Liver (tissue), 9 donors: Measurements from ENCODE around the gene FILIP1L. TPM values are rescaled to one million over a fixed set of nuclear protein-coding genes. Genes with fewer than 3 reads are reported as not detected.

Experiments
- DNase-seq: peaks from one replicate; pipeline ENCODE4 v3.0.0-alpha.2; 2017; ENCODE audit warnings: low spot score
- H3K27ac ChIP-seq, 2 donors: one replicate each; pipeline ENCODE4 v1.7.0; 2013; ENCODE audit warnings: inconsistent platforms in 2 of 2, low read length in 2 of 2, control low read depth in 1 of 2, low read depth in 1 of 2, mild to moderate bottlenecking in 1 of 2
- H3K27me3 ChIP-seq, 4 donors: one replicate each; pipeline versions ENCODE4 v1.6.1 to v1.7.0; 2013; ENCODE audit warnings: low read length in 3 of 4, inconsistent platforms in 1 of 4, mild to moderate bottlenecking in 1 of 4, moderate library complexity in 1 of 4; ENCODE audit not compliant: control insufficient read depth in 4 of 4, insufficient read depth in 4 of 4
- H3K36me3 ChIP-seq, 4 donors: one replicate each; pipeline versions ENCODE4 v1.6.1 to v1.7.0; 2013; ENCODE audit warnings: low read length in 3 of 4, mild to moderate bottlenecking in 3 of 4, low read depth in 1 of 4, moderate library complexity in 1 of 4; ENCODE audit not compliant: control insufficient read depth in 4 of 4, insufficient read depth in 3 of 4
- H3K4me1 ChIP-seq, 4 donors: one replicate each; pipeline versions ENCODE4 v1.6.1 to v1.7.0; 2013; ENCODE audit warnings: low read length in 3 of 4, mild to moderate bottlenecking in 3 of 4, moderate library complexity in 1 of 4; ENCODE audit not compliant: control insufficient read depth in 4 of 4, insufficient read depth in 4 of 4
- H3K4me3 ChIP-seq, 3 donors: one replicate each; pipeline versions ENCODE4 v1.6.1 to v1.7.0; 2013; ENCODE audit warnings: low read length in 3 of 3, control low read depth in 1 of 3, low read depth in 1 of 3, mild to moderate bottlenecking in 1 of 3
- H3K9ac ChIP-seq, 2 donors: one replicate each; pipeline ENCODE4 v1.7.0; 2013; ENCODE audit warnings: low read length in 2 of 2, mild to moderate bottlenecking in 2 of 2, moderate library complexity in 2 of 2, control low read depth in 1 of 2, low read depth in 1 of 2
- H3K9me3 ChIP-seq, 4 donors: one replicate each; pipeline versions ENCODE4 v1.6.1 to v1.7.0; 2013; ENCODE audit warnings: low read length in 3 of 4; ENCODE audit not compliant: control insufficient read depth in 4 of 4
- EGR1 ChIP-seq, 2 donors: IDR thresholded peaks; 2 replicates each; pipeline ENCODE4 v1.6.1; 2016 to 2018; ENCODE audit warnings: antibody characterized with exemption in 2 of 2, low read depth in 2 of 2
- FOXA1 ChIP-seq: IDR thresholded peaks from 2 replicates; pipeline ENCODE4 v1.6.1; 2016; ENCODE audit warnings: antibody characterized with exemption
- FOXA2 ChIP-seq: IDR thresholded peaks from 2 replicates; pipeline ENCODE4 v1.6.1; 2016; ENCODE audit warnings: antibody characterized with exemption
- GABPA ChIP-seq, 2 donors: IDR thresholded peaks in 1 of 2; conservative IDR thresholded peaks in 1 of 2; 2 replicates each; pipeline ENCODE4 v1.6.1; 2016; ENCODE audit warnings: antibody characterized with exemption in 2 of 2, mild to moderate bottlenecking in 1 of 2, moderate library complexity in 1 of 2
- HNF4A ChIP-seq, 2 donors: conservative IDR thresholded peaks; 2 replicates each; pipeline ENCODE4 v1.6.1; 2016; ENCODE audit warnings: antibody characterized with exemption in 2 of 2, mild to moderate bottlenecking in 2 of 2
- HNF4G ChIP-seq: IDR thresholded peaks from 2 replicates; pipeline ENCODE4 v1.6.1; 2016; ENCODE audit warnings: antibody characterized with exemption
- JUND ChIP-seq, 2 donors: IDR thresholded peaks; 2 replicates each; pipeline ENCODE4 v1.6.1; 2016; ENCODE audit warnings: antibody characterized with exemption in 2 of 2
- RAD21 ChIP-seq, 2 donors: IDR thresholded peaks; 2 replicates each; pipeline ENCODE4 v1.6.1; 2016; ENCODE audit warnings: antibody characterized with exemption in 2 of 2, mild to moderate bottlenecking in 2 of 2
- RXRA ChIP-seq, 2 donors: IDR thresholded peaks; 2 replicates each; pipeline ENCODE4 v1.6.1; 2017 to 2018; ENCODE audit warnings: antibody characterized with exemption in 2 of 2, mild to moderate bottlenecking in 1 of 2
- SP1 ChIP-seq: IDR thresholded peaks from 2 replicates; pipeline ENCODE4 v1.6.1; 2018; ENCODE audit warnings: antibody characterized with exemption, mild to moderate bottlenecking
- TAF1 ChIP-seq: conservative IDR thresholded peaks from 2 replicates; pipeline ENCODE4 v1.6.1; 2016; ENCODE audit warnings: antibody characterized with exemption, mild to moderate bottlenecking
- YY1 ChIP-seq: IDR thresholded peaks from 2 replicates; pipeline ENCODE4 v1.6.1; 2016; ENCODE audit warnings: antibody characterized with exemption, mild to moderate bottlenecking
- ZBTB33 ChIP-seq: IDR thresholded peaks from 2 replicates; pipeline ENCODE4 v1.6.1; 2016; ENCODE audit warnings: antibody characterized with exemption
- WGBS: extraction: QIAGEN DNeasy Blood & Tissue Kit; methylation state at CpG from one replicate; pipeline ENCODE4 v1.1.7; 2013; 5-methylcytosine and 5-hydroxymethylcytosine counted together
- polyA plus RNA-seq, 2 donors: library from polyadenylated mRNA; stranded (reverse) in 1 of 2; unstranded in 1 of 2; fragments of 200-250 nt in 1 of 2; fragments of >200 nt in 1 of 2; fragmentation: Nextera tagmentation in 1 of 2; extraction: Ambion mirVana in 1 of 2; gene quantifications; one replicate each; pipeline versions ENCODE4 v1.2.1 to v1.2.3, GENCODE V29; 2013 to 2015
- total RNA-seq, 2 donors: library from RNA; depleted of rRNA; stranded (reverse); fragments of >200 nt; gene quantifications; one replicate each; pipeline ENCODE4 v1.2.3, GENCODE V29; 2014
- TF ChIP-seq, protein P1 (sequence below): fragments of 150-350 bp; IDR thresholded peaks from 2 replicates; pipeline ENCODE4 v1.5.1; 2017; ENCODE audit warnings: improper control_type of control experiment, low read depth, low read length; ENCODE audit not compliant: missing input control
- TF ChIP-seq, protein P2 (sequence below): IDR thresholded peaks from 2 replicates; pipeline ENCODE4 v1.6.1; 2016; ENCODE audit warnings: antibody characterized with exemption
- TF ChIP-seq, protein P3 (sequence below): IDR thresholded peaks from 2 replicates; pipeline ENCODE4 v1.6.1; 2016; ENCODE audit warnings: antibody characterized with exemption
- TF ChIP-seq, protein P4 (sequence below): IDR thresholded peaks from 2 replicates; pipeline ENCODE4 v1.6.1; 2016; ENCODE audit warnings: antibody characterized with exemption, mild to moderate bottlenecking
- donor health status: healthy.
- donor health status: healthy.
- donor health status: healthy.
- donor health status: healthy.
- donor health status: healthy.

The FILIP1L gene
- total and polyA plus RNA-seq, 4 donors = 1.4 to 6.5 (median 1.9) TPM

GRCh38 chr3:99862208-99862607, 252.1 kb downstream of the FILIP1L start:
- WGBS = 90% methylated on average over 2 of the region's 2 CpGs
- Histone ChIP-seq H3K4me3 (no peak overlapping the region), H3K36me3 (peaks cover 0 to 2% (median 0%) of the 10 kb centered on the region in 4 donors), H3K9me3 (no peaks in the 10 kb centered on the region), H3K4me1 (peaks cover 0 to under 1% (median 0%) of the 10 kb centered on the region in 4 donors), H3K9ac (no peak overlapping the region), H3K27me3 (no peaks in the 10 kb centered on the region), H3K27ac (no peak overlapping the region)
- no peak for DNase-seq
- TF ChIP-seq ZBTB33 (no peak), SP1 (no peak), FOXA2 (no peak)
- TF ChIP-seq, protein P1, sequence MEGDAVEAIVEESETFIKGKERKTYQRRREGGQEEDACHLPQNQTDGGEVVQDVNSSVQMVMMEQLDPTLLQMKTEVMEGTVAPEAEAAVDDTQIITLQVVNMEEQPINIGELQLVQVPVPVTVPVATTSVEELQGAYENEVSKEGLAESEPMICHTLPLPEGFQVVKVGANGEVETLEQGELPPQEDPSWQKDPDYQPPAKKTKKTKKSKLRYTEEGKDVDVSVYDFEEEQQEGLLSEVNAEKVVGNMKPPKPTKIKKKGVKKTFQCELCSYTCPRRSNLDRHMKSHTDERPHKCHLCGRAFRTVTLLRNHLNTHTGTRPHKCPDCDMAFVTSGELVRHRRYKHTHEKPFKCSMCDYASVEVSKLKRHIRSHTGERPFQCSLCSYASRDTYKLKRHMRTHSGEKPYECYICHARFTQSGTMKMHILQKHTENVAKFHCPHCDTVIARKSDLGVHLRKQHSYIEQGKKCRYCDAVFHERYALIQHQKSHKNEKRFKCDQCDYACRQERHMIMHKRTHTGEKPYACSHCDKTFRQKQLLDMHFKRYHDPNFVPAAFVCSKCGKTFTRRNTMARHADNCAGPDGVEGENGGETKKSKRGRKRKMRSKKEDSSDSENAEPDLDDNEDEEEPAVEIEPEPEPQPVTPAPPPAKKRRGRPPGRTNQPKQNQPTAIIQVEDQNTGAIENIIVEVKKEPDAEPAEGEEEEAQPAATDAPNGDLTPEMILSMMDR = no peak
- TF ChIP-seq, protein P2, sequence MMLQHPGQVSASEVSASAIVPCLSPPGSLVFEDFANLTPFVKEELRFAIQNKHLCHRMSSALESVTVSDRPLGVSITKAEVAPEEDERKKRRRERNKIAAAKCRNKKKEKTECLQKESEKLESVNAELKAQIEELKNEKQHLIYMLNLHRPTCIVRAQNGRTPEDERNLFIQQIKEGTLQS = no peak
- TF ChIP-seq, protein P3, sequence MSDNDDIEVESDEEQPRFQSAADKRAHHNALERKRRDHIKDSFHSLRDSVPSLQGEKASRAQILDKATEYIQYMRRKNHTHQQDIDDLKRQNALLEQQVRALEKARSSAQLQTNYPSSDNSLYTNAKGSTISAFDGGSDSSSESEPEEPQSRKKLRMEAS = no peak

DNA sequence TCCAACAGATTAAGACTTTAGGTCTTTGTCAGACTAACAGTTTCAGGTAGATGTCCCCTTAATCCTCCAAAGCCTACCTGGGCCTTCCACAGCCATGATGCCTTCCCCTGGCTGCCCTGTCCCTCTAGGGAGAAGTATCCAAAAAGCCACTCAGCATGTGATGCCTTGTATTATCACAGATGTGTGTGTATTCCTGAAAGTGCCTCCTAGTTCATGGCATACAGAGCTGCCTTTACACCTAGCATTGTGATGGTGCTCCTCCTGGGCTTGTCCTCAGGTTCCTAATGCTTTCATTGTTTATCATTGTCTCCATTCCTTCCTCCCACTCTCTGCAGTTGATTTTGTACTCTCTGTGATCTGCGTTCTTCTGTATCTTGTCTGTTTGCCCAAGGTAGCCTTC, 253.1 kb downstream of the FILIP1L start:
- H3K9me3 ChIP-seq = no peaks in the 10 kb centered on the region
- H3K4me3 ChIP-seq = no peak overlapping the region
- no peaks in the 10 kb centered on the region for H3K27me3 ChIP-seq
- no peak for TF ChIP-seq RAD21 (IDR thresholded peaks at IDR 0.05)
- TF ChIP-seq, protein P4, sequence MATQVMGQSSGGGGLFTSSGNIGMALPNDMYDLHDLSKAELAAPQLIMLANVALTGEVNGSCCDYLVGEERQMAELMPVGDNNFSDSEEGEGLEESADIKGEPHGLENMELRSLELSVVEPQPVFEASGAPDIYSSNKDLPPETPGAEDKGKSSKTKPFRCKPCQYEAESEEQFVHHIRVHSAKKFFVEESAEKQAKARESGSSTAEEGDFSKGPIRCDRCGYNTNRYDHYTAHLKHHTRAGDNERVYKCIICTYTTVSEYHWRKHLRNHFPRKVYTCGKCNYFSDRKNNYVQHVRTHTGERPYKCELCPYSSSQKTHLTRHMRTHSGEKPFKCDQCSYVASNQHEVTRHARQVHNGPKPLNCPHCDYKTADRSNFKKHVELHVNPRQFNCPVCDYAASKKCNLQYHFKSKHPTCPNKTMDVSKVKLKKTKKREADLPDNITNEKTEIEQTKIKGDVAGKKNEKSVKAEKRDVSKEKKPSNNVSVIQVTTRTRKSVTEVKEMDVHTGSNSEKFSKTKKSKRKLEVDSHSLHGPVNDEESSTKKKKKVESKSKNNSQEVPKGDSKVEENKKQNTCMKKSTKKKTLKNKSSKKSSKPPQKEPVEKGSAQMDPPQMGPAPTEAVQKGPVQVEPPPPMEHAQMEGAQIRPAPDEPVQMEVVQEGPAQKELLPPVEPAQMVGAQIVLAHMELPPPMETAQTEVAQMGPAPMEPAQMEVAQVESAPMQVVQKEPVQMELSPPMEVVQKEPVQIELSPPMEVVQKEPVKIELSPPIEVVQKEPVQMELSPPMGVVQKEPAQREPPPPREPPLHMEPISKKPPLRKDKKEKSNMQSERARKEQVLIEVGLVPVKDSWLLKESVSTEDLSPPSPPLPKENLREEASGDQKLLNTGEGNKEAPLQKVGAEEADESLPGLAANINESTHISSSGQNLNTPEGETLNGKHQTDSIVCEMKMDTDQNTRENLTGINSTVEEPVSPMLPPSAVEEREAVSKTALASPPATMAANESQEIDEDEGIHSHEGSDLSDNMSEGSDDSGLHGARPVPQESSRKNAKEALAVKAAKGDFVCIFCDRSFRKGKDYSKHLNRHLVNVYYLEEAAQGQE = no peak
- TF ChIP-seq TAF1 = no peak
- no peak for TF ChIP-seq RXRA (IDR thresholded peaks at IDR 0.05)
- TF ChIP-seq YY1 = no peak
- TF ChIP-seq HNF4A (conservative IDR thresholded peaks at IDR 0.05) = no peak
- TF ChIP-seq FOXA1 = no peak
- TF ChIP-seq, protein P2 = no peak
- TF ChIP-seq GABPA (IDR thresholded peaks at IDR 0.05 in 1 of 2, conservative IDR thresholded peaks at IDR 0.05 in 1 of 2) = no peak
- TF ChIP-seq EGR1 (IDR thresholded peaks at IDR 0.05; ENCODE audit: low read depth in 2 of 2) = no peak
- TF ChIP-seq JUND (IDR thresholded peaks at IDR 0.05) = no peak
- TF ChIP-seq HNF4G = no peak
- TF ChIP-seq, protein P1 = no peak
- TF ChIP-seq FOXA2 = no peak
- no peak for TF ChIP-seq SP1
- peaks cover 0 to 2% (median 0%) of the 10 kb centered on the region in 4 donors for H3K4me1 ChIP-seq
- H3K9ac ChIP-seq = no peak overlapping the region
- H3K27ac ChIP-seq = no peak overlapping the region
- no peak for DNase-seq
- peaks cover 0 to 2% (median 0%) of the 10 kb centered on the region in 4 donors for H3K36me3 ChIP-seq
- WGBS = 95% methylated on average over 1 of the region's 1 CpG
